HG03139 (cell line): ENCODE data around the gene ANO2.

Experiments used
- ATAC-seq: cut with Tn5 transposase; IDR thresholded peaks from one replicate; pipeline ENCODE4 v1.9.1; 2021; ENCODE audit not compliant: unreplicated experiment

Gene ANO2

DNA sequence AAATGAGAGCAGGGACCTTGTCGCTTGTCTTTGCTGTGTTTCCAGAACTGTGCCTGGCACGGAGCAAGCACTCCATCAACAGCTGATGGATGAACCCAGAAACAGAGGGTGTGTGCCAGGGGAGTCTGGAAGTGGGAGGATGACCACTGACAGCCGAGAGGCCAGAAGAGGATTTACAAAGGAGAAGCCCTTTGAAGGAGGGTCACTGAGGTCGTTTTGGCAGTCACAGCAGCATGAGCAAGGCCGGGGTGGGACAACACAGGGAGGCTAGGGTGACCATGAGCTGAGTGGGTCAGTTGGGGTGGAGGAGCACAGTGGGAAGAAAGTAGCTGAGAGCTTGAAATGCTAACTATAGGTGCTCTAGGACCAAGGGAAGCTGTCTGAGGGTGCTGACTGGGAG is 313.6 kb downstream of the ANO2 start:
- ATAC-seq: no peak

DNA sequence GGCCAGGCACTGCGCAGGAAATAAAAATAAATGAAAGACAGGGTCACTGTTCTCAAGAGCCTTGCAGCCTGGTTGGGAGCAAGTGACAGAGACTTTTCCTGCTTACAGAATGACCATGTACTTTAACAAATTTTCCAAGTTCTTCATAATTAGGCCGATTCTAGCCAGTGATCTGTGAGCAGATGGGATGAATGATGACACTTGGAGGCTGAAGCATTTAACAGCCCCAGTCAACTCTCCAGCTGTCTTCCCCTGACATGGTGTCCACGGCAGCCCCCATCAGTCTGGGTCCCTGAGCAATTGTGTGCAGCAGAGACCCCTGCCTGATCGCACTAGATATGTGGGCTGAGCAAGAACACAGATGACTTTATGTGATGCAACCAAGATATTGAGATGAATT is 314.3 kb downstream of the ANO2 start:
- ATAC-seq: no peak

DNA sequence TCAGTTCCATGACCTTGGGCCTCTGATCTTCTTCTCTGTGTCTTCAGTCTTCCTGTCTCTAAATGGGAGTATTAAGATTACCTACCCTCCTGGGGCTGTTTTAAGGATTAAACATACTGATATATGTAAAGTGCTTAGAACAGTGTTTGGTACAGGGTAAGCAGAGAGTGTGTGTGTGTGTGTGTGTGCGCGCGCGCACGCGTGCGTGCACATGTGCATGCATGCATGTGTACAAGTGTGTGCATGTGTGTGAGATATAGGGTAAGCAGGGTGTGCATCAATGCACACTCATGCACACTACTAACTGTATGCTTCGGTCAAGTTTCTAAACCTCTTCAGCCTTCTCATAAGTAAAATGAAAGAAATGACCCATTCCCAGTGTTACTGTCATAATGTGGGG is 316.6 kb downstream of the ANO2 start:
- ATAC-seq: no peak

DNA sequence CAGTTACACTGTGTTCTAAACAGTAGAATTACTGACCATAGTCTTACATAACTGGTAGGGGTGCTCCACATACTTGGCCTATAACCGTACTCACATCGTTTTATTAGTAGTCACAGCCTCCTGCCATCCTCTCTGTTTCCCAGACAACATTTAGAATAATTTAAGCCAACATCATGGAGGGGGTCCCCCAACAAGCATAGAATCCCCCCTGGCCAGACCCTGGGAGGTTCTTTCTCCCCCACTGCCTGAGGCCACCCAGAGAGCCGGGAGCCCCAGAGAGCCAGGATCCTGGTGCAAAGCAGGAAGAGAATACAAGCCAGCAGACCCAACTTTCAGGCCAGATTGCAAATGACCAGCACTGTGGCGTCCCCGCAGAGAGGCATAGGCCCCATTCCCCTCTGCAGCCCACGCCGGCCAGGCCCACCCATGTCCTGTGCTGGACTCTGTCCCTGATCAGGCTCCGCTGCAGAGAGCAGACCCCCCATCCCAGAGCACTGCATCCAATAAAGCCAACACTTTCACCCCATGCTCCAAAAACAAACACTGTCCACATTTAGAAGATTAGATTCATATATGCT is 317.9 kb downstream of the ANO2 start:
- no peak for ATAC-seq

DNA sequence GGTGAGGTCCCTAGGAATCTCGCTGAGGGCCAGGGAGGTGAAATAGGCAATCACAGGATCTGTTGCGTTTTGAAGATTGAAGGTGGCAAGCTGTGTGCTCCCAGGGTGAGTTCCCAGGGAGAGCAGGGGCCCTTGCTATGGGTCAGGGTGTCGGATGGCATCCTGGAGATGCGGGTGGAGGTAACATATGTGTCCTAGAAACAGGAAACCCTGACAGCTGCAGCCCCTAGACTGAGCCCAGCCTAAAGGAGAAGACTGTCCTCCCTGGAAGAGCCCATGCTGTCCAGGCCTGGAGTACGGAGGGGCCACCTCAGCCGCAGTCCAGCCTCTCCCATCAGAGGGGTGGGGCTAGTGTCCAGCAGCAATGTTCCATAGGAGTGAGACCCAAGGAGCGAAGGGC is 318.9 kb downstream of the ANO2 start:
- ATAC-seq: no peak

DNA sequence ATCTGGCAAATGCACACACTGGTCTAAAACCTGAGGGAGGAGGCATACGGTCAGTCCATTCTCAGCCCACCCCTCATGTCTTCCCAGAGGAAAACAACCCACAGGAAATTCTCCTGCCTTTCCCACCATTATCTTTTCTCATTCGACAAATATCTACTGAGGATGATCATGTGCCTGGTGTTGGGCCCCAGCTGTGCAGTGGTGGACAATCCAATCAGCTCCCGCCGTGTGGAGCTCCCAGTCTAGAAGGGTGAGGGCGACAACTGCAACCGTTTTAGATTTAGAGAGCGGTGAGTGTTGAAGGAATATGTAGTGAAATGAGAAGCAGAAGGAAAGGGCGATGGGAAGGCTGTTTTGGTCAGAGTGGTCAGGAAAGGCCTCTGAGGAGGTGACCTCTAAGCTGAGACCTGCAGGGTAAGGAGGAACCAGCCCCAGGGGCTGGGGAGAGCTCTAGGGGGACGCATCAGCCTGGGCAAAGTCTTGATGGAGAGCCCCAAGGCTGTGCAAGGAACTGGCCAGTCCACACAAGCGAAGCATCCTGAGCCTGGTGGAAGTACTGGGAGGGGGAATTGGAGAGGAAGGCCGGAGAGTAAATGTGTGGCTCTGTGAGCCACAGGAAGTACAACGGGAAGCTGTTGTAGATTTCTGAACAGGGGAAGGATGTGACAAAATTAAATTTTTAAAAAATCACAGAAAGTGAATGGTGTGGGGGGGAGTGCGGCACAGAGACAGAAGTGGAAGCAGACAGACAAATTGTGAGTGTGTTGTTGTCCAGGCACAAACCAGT is 320.4 kb downstream of the ANO2 start:
- no peak for ATAC-seq

DNA sequence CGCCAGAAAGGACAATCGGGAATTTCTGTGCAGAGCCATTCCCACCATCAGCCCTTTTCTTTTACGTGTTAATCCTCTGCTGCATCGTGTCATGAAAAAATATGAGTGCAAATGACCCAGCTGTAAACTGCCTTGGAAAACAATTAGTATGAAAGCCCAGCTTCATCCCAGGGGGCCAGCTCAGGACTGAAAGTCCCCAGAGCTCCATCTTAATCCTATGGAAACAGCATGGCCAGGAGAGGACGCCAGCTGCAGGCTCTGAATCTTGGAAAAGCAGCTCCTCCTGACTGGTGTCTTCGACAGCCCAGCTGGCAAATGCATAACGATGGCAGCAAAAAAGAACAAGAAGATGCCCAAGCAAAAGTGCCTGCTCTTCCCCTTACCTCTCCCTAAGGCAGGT is 321.6 kb downstream of the ANO2 start:
- no peak for ATAC-seq

DNA sequence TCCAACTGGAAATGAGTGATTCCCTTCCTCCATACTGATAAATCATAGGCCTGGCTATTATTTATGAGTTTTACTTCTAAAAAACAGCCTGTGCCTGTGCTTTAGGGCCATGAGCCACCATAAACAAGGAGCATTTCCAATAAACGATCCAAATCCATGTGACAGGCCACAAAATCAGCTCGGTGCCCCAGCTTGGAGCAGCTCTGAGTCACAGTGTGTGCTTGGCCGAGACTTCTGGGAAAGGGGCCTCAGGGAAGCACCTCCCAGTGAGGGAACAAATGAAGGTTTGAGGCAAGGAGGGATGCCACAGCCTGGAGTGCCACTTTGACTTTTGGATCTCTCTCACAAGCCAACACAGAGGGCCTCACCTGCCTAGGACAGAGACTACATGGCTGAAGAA is 322.8 kb downstream of the ANO2 start:
- no peak for ATAC-seq

DNA sequence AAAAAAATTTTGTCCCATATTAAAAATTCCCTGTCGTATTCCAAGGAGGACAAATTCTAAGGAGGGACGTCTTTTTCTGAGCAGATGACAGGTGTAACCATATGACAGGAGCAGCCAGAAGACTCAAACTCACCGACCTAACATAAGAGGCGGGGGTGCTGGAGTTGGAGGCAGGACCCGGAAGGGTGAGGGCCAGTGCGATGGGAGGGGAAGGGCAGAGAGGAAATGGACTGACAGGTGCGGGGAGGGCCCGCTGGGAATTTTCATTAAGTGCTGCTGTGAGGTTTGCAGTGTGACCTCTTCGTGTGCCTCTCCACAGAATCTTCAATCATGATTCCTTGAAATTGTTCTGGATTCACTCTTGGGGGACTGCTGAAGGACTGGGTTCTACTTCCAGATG is 323.7 kb downstream of the ANO2 start:
- ATAC-seq: no peak

DNA sequence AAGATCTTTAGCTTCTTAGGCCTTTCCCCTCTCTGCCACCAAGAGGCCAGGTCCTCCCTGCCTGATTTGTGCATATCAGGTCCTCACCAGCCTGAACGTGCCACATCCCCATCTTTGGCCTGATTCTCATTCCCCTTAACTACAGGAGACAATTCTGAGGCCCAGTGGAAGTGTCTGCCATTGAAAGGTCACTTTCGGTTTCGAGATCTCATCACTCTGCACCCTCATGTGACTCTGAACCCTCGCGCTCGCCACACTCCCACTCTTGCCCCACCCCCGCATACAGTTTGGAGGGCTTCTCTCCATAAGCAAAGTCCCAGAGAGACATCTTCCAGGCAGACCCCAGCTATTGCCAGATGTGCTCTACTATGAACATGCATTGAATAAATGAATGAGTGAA is 324.2 kb downstream of the ANO2 start:
- no peak for ATAC-seq

DNA sequence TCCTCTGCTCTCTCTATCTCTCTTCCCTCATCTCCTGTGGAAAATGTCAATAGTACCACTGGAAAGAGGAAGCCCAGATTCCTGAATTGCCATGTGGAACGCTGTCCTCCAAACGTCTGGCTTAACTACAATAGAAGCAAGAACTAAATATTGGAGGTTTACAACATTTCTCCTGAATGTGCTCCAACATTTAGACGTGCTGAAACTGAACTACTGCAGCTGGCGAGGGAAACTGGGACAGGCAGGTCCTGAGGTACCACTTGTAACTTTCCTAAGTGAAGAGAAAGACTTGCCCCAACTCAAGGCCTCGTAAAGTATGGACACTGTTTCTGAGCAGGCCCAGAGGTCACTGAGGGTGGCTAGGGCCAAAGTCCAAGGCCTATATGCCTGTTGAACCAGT is 325.4 kb downstream of the ANO2 start:
- ATAC-seq: no peak

DNA sequence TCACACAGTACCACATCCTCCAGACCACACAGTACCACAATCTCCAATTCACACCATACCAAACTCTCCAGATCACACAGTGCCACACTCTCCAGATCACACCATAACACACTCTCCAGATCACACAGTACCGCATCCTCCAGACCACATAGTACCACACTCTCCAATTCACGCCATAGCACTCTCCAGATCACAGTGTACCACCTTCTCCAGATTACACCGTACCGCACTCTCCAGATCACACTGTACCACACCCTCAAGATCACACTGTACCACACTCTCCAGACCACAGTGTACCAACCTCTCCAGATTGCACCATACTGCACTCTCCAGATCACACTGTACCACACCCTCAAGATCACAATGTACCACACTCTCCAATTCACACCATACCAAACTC is 328.2 kb downstream of the ANO2 start:
- no peak for ATAC-seq

DNA sequence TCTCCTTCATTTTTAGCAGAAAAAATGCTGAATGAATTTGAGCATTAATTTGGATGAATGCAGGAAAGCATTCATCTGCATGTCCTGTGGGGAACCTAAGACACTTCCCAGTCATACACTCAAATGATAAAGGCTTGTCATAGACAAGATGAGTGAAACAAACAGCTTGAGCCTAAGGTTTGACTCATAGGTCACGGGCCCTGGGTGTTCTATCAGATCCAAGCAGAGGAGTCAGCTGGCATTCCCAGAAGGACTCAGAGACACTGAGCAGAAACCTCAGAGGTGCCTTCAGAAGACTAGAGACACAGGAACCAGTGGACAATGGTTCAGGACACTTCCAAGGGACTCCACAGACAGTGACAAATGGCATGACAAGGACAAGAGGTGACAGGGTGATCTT is 329.3 kb downstream of the ANO2 start:
- ATAC-seq: no peak

DNA sequence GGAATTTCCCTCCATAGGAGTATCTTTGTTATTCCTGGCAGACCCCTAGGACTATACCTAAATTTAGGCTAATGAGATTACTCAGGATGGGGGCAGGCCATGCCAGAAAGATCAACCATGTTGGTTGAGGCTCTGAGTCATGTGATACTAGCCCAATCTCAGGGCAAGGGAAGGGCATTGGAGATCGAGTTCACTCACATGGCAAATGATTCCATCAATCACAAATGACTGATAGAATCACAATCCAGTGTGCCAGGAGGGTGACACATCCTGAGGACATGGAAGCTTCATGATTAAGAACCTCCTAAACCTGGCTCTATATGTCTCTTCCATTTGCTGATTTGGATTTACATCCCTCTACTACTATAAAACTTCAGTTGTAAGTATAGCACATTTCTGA is 330.8 kb downstream of the ANO2 start:
- ATAC-seq: no peak

DNA sequence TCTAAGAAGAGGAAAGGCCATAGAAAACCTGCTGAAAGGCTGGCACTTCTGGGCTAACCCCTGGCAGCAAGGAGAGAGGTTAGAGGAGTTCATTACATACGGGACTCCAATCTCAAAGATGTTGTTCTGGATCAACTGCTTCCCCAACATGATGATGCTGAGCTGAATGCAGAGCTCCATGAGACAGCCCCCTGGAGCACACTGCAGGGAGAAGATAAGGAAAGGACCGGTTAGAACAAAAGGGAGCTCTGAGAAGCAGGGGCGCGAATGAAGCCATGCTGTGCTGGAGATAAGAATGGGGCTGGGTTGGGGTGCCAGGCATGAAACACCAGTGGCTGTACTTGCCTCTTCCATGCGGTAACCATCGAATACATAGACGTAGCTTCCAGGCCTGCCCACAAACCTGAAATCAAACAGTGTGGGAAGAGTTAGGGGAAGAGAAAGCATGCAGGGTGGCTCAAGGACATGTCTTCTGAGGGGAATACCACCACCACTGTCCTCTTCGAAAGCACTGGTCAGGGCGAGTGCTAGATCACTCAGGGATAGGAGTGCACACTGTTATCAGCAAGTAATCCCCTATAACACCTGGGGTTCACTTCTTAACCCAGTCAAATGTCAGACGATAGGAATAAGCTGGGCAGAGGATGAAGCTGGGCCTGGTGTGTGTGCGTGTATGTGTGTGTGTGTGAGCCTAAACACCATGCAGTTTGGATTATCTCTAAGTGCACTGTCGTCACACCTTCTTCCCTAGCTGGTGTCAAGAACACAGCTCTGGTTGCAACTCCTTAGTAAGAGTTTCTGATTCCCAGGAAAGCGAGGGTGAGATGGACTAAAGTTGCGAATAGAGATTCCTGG is 332.3 kb downstream of the ANO2 start:
- no peak for ATAC-seq

DNA sequence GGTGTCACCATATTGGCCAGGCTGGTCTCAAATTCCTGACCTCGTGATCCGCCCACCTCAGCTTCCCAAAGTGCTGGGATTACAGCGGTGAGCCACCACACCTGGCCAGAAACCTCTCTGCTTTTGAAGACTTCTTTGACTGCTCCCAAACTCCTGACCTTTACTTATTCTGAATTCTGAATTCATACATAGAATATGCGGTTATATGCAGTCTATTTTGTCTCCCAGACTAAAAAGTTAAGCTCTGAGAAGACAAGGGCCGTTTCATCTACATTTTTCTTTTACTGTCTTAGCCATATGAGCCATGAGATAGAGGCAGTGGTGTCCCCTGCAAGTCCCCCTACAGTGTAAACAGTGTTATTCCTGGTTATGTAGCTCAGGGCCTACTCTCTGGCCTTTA is 333.9 kb downstream of the ANO2 start:
- no peak for ATAC-seq

DNA sequence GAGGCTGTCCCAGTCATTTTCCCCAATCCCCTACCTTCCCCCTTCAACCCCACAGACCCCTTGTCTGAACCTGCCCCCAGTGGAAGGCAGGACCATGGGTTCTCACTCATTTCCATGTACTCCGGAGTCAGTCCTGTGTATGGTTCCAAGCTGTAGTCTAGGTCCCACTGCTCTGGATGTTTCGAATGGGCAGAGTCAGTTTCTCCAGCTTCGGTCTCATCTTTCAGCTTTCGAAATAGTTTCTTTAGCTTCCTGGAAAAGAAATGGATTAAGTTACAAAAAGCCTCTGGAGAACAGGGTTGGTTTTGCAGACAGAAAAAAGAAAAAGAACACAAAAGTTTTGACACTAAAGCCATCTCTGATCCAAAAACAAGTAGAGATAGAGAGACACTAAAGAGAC is 345.7 kb downstream of the ANO2 start:
- no peak for ATAC-seq

DNA sequence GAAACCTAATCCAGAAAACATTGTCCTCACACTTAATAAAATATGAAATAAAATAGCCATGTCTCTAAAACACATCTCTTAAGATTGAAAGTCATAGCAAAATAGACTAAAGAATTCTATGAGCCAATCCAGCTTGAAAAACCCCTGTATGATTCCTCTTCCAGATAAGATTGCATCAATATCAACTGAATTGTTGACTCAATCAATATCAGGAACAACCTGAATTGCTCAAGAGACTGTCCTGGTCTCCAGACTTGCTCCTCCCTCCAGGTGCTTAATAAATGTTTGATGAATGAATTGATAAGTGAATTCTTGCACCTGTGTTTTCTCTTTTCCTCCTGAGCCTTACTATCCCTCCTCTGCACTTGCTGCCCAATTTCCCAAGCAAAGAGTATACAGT is 351.1 kb downstream of the ANO2 start:
- ATAC-seq: no peak

DNA sequence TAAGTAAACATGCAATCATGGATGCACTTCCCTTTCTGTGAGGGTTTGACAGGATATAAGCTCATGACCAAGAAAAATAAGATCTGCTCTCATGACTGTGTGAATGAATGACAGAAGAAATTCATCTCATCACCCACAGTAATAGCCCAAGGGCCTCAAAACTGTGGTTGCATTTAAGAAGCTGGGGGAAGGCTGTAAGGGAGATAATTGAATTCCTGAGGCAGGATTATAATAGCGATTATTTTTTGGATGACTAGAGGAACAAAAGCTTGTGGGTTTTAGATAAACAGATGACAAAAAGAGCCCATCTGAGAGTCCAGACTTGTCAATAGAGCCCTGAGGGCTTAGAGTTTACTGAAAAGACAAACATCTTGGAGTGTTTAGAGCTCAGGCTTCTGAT is 352.0 kb downstream of the ANO2 start:
- ATAC-seq: no peak

DNA sequence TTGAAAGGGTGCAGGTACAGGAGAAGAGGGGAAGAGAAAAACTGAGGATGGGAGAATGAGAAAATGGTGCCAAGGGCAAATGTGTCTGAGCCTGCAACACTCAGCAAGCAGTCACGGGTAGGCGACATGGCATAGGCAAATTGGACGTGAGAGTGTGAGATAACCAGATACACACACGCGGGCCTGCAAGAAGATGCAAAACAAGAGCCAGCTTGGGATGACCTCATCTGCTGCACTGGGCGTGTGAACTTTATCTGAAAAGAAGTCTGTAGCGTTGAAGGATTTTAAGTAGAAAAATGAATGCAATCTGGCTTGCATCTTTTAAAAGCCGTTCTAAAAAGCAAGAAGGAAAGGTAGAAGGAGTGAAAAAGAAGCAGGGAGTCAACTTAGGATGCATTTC is 352.7 kb downstream of the ANO2 start:
- ATAC-seq: no peak

DNA sequence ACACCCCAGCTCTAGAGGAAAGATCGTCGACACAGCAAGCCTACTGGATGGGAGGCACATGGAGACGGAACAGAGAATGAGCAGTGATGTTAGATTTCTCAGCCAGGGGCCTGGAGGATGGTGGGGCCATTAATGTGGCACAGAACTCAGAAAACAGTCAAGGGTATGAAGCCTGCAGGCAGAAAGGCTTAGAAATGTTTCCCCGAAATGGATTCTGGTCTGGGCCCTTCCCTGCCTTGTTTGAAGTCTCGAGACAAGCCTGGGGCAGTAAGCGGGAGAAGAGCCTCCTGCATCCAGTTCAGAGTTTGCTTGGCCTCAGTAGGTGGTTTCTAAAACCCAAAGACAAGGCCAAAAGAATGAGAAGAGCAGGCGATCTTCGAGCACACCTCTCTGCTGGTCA is 354.7 kb downstream of the ANO2 start:
- ATAC-seq: no peak

DNA sequence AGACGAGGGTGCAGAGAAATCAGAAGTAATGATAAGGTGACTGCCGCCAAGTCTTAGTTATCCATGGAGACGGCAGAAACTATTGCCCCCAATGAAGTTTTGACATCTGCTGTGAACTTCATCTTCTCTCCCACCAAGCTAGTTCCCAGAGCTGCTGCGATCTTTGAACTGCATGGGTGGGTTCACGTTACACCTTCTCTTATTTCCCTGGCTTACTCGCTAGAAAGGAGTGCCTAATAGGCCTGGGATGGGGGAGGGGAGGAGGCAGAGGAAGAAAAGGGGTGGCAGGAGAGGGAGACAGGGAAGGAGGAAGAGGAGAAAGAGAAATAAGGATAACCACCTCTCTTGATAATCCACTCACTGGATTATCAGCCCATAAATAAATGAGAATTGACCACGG is 356.0 kb downstream of the ANO2 start:
- no peak for ATAC-seq
